ENCODE measurements around the gene UBR1.
"Not testable (repeated sequence)": the region's sequence is repeated elsewhere in the genome, so short reads cannot be mapped to it uniquely, and the experiment has no call there.

Gene UBR1

DNA sequence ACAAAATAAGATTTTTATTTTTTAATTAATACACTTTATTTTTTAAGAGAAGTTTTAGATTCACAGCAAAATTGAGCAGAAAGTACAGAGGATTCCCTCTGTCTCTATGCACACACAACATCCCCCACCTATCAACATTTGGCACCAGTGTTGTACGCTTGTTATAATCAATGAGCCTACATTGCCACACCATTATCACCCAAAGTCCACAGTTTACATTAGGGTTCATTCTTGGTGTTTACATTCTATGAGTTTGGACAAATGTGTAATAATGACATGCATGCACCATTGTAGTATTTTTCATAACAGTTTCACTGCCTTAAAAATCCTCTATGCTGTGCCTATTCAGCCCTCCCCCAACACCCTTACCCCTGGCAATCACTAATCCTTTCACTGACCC, 134.0 kb downstream of the UBR1 start:
- no peak overlapping the region for H3K4me3 Mint-ChIP-seq
- no peaks in the 10 kb centered on the region for H3K9me3 Mint-ChIP-seq
- peak overlapping the region in 1 of 2 donors; percentile 35 for H3K27ac Mint-ChIP-seq
- H3K36me3 Mint-ChIP-seq (ENCODE audit: insufficient read depth): peaks cover 51% of the 10 kb centered on the region
- no peak for DNase-seq
- H3K4me1 Mint-ChIP-seq (ENCODE audit: low read depth in 2 of 2): no peaks in the 10 kb centered on the region
- no peaks in the 10 kb centered on the region for H3K27me3 Mint-ChIP-seq
- ATAC-seq (replicated peaks): no peak

DNA sequence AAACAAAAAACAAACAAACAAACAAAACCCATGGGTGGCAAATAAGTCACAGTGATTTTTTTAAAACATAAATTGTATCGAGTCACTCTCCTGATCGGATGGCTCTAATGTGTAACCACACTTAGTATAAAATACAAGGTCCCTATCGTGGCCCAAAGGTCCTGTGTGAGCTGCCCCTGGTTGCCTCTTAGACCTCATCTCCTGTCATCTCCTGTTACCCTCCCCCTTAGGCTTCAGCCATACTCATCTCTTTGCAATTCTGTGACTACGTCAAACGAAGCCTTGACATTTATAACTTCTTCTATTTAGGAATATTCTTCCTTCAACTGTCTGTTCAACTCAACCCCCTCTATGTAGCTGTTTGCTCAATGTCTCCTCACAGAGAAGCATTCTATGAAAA, 141.4 kb downstream of the UBR1 start:
- no peak for ATAC-seq (replicated peaks)
- DNase-seq: no peak
- no peak overlapping the region for H3K4me3 Mint-ChIP-seq
- H3K36me3 Mint-ChIP-seq (ENCODE audit: insufficient read depth): peaks cover 63% of the 10 kb centered on the region
- no peaks in the 10 kb centered on the region for H3K9me3 Mint-ChIP-seq
- no peak overlapping the region for H3K27ac Mint-ChIP-seq
- H3K4me1 Mint-ChIP-seq (ENCODE audit: low read depth in 2 of 2): no peaks in the 10 kb centered on the region
- no peaks in the 10 kb centered on the region for H3K27me3 Mint-ChIP-seq

DNA sequence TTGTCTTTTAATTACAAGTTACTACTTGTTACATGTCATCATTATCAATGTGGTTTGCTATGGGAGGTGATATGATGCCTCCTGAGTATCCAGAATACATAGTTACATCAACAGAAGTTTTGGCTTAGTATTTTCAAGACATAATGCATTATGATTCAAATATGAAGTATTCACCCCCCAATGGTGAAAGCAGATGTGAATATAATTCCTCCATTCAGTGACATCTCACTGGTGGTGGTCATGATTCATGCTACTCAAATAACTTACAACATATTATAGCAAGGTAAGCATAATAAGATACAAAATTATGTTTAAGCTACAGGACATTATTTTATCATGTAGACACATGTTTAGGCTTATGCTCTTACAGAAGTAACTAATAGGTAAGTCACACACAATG, 150.3 kb downstream of the UBR1 start:
- Mint-ChIP-seq H3K4me3 (no peak overlapping the region), H3K4me1 (ENCODE audit: low read depth in 2 of 2) (no peaks in the 10 kb centered on the region), H3K27me3 (no peaks in the 10 kb centered on the region), H3K9me3 (no peaks in the 10 kb centered on the region), H3K27ac (peak overlapping the region in 1 of 2 donors; percentile 62), H3K36me3 (ENCODE audit: insufficient read depth) (peaks cover 60% of the 10 kb centered on the region)
- no peak for ATAC-seq (replicated peaks)
- no peak for DNase-seq

DNA sequence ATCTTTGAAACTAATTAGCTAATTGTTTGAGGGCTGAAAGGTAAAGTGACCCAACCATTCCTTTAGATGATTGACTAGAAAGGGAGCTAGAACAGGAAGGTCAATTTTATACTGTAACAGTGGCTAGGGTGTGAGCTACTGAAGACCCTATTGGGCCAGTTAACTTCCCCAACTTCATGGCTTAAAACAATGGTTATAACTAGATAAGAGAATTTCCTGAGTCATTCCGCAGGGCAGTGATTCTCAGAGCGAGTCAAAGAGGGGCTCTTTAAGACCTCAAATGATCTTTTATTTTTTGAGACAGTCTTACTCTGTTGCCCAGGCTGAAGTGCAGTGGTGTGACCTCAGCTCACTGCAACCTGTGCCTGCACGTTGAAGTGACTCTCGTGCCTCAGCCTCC, 151.5 kb downstream of the UBR1 start:
- no peaks in the 10 kb centered on the region for H3K9me3 Mint-ChIP-seq
- H3K27me3 Mint-ChIP-seq: no peaks in the 10 kb centered on the region
- ATAC-seq (replicated peaks) (no peak), DNase-seq (no peak)
- H3K36me3 Mint-ChIP-seq (ENCODE audit: insufficient read depth): peaks cover 62% of the 10 kb centered on the region
- no peak overlapping the region for H3K4me3 Mint-ChIP-seq
- H3K4me1 Mint-ChIP-seq (ENCODE audit: low read depth in 2 of 2): no peaks in the 10 kb centered on the region
- H3K27ac Mint-ChIP-seq: peak overlapping the region in 1 of 2 donors; percentile 46

DNA sequence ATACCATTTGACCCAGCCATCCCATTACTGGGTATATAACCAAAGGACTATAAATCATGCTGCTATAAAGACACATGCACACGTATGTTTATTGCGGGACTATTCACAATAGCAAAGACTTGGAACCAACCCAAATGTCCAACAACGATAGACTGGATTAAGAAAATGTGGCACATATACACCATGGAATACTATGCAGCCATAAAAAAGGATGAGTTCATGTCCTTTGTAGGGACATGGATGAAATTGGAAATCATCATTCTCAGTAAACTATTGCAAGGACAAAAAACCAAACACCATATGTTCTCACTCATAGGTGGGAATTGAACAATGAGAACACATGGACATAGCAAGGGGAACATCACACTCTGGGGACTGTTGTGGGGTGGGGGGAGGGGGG, 156.9 kb downstream of the UBR1 start:
- not testable (repeated sequence) for DNase-seq; H3K27ac Mint-ChIP-seq; H3K9me3 Mint-ChIP-seq; ATAC-seq (replicated peaks); H3K4me1 Mint-ChIP-seq (ENCODE audit: low read depth in 2 of 2); H3K4me3 Mint-ChIP-seq; H3K27me3 Mint-ChIP-seq
- H3K36me3 Mint-ChIP-seq (ENCODE audit: insufficient read depth): peaks cover 79% of the 10 kb centered on the region

DNA sequence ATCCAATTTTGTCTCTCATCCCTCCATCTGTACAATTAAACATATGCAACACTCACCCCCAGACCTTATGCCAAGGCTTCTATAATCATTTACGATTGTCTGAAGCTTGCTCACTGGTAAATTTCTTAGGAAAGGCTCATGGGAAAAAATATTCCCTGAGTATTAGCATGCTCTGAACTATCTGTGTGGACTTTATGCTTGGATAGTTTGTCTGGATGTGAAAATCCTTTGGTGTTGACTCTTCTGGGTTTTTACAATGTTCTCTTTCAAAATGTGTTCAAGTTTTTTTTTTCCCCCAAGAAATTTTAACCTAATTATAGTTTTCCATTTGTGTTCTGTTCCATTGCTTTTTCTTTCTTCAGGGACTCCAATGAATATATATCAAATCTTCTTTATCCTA, 165.3 kb downstream of the UBR1 start:
- Mint-ChIP-seq H3K4me1 (ENCODE audit: low read depth in 2 of 2) (no peaks in the 10 kb centered on the region), H3K27ac (no peak overlapping the region), H3K36me3 (ENCODE audit: insufficient read depth) (peaks cover 22% of the 10 kb centered on the region), H3K4me3 (no peak overlapping the region), H3K27me3 (no peaks in the 10 kb centered on the region), H3K9me3 (no peaks in the 10 kb centered on the region)
- DNase-seq: no peak
- ATAC-seq (replicated peaks): no peak

DNA sequence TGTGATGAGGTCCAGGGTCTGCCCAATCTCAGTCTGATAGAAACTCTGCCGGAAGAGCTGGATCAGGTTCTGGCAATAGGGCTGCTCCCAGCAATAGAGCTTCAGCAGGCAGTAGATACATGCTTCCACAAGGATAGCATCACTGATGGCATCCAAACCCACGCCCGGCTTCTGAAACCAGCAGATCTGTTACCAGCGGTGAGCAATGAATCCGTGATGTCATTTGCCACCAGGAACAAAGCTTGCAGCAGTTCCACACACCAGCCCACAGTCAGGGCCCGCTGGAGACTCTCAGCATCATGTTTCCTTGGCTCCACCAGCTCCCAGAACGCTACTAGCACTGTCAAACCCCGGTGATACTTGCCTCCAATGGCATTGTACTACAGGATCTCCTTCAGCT, 166.0 kb downstream of the UBR1 start:
- no peaks in the 10 kb centered on the region for H3K27me3 Mint-ChIP-seq
- H3K36me3 Mint-ChIP-seq (ENCODE audit: insufficient read depth): peaks cover 16% of the 10 kb centered on the region
- no peaks in the 10 kb centered on the region for H3K4me1 Mint-ChIP-seq (ENCODE audit: low read depth in 2 of 2)
- DNase-seq: no peak
- no peak overlapping the region for H3K27ac Mint-ChIP-seq
- no peak for ATAC-seq (replicated peaks)
- H3K9me3 Mint-ChIP-seq: no peaks in the 10 kb centered on the region
- H3K4me3 Mint-ChIP-seq: no peak overlapping the region

DNA sequence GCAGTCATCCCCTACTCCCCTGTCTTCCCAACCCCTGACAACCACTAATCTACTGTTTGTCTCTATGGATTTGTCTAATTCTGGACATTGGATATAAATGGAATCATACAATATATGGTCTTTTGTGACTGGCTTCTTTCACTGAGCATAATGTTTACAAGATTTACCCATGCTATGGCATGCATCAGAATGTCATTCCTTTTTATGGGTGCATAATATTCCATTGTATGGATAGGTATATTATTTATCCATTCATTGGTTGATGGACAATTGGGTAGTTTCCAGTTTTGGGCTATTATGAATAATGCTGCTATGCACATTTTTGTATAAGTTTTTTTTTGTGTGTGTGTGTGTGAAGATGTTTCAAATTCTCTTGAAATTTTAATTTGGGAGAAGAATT, 168.7 kb downstream of the UBR1 start:
- Mint-ChIP-seq H3K27ac (no peak overlapping the region), H3K4me1 (ENCODE audit: low read depth in 2 of 2) (no peaks in the 10 kb centered on the region), H3K9me3 (no peaks in the 10 kb centered on the region), H3K4me3 (no peak overlapping the region), H3K27me3 (no peaks in the 10 kb centered on the region), H3K36me3 (ENCODE audit: insufficient read depth) (peaks cover under 1% of the 10 kb centered on the region)
- DNase-seq: no peak
- no peak for ATAC-seq (replicated peaks)

DNA sequence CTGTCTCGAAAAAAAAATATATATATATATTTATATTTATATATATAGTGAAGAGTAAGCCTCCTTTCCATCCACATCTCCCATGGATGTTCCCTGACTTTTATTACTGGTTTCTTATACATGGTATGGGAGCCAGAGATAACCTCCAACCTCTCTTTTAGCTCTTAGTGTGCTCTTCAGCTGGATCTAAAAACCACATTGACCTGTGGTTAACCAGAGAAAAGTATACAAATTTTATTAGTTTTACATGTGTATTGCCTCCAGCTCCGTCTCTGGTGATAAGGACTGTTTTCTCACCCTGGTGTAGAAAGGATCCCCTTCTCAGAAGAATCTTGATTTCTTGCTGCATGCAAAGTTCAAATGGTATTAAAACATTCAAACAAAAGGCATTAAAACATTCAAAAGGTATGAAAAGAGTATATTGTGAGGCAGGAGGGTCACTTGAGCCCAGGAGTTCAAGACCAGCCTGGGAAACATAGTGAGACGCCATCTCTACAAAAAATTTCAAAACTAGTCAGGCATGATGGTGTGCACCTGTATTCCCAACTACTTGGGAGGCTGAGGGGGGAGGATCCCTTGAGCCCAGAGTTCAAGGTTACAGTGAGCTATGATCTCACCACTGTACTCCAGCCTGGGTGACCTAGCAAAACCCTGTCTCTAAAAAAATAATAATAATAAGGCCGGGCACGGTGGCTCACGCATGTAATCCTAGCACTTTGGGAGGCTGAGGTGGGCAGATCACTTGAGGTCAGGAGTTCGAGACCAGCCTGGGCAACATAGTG, 171.8 kb downstream of the UBR1 start:
- Mint-ChIP-seq H3K9me3 (no peaks in the 10 kb centered on the region), H3K27ac (no peak overlapping the region)

DNA sequence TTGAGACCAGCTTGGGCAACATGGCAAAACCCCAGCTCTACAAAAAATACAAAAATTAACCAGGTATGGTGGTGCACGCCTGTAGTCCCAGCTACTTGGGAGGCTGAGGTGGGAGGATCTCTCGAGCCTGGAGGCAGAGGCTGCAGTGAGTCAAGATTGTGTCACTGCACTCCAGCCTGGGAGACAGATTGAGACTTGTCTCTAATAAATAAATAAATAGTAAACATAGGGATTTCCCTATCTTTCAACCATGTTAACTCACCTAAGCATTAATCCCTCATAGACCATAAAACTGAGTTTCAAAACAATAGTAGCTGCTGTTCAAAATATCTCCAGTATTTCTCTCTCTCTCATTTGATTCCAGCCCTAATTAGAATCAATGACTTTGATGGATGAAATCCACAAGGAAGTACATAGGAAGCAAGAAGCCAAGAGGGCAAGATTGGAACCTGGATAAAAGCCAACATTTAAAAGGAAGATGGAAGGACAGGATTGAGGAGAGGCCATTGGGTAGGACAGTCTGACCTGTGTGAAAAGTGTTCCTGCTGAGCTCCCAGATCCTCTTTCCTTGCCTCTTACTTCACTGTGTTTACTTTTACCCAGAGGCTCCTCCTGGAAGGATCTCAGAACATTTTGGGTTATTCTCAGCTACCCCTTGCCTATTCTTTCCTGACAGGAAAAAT, 172.9 kb downstream of the UBR1 start:
- Mint-ChIP-seq H3K27me3 (no peaks in the 10 kb centered on the region), H3K27ac (no peak overlapping the region), H3K4me1 (ENCODE audit: low read depth in 2 of 2) (no peaks in the 10 kb centered on the region), H3K36me3 (ENCODE audit: insufficient read depth) (no peaks in the 10 kb centered on the region), H3K9me3 (no peaks in the 10 kb centered on the region), H3K4me3 (no peak overlapping the region)
- ATAC-seq (replicated peaks): no peak
- no peak for DNase-seq

More for the DNA sequence above, 171.8 kb downstream of the UBR1 start:
- H3K36me3 Mint-ChIP-seq (ENCODE audit: insufficient read depth): no peaks in the 10 kb centered on the region
- H3K4me1 Mint-ChIP-seq (ENCODE audit: low read depth in 2 of 2): no peaks in the 10 kb centered on the region
- ATAC-seq (replicated peaks): no peak
- no peak overlapping the region for H3K4me3 Mint-ChIP-seq
- no peak for DNase-seq
- H3K27me3 Mint-ChIP-seq: no peaks in the 10 kb centered on the region

DNA sequence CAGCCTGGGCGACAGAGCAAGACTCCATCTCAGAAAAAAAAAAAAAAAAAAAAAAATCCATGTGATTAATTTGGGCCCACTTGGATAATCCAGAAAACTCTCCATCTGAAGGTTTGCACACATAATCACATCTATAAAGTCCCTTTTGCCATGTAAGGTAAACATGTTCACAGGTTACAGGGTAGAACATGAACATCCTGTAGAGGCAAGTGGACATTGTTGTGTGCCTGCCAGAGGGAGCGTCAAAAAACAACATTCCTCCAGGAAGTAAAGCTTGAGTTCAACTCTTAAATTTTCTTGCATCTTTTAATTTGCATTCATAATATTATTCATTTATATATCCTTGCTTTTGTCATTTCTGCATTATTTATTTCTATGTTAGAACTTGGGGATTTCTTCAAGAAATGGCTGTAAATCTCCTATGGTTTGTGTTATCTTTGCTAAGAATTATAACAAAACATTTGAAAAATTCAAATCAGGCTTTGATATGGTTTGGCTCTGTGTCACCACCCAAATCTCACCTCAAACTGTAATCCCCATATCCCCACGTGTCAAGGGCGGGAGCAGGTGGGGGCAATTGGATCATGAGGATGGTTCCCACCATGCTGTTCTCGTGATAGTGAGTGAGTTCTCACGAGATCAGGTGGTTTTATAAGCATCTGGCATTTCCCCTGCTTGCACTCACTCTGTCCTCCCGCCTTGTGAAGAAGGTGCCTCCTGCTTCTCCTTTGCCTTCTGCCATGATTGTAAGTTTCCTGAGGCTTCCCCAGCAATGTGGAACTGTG, 173.9 kb downstream of the UBR1 start:
- H3K4me1 Mint-ChIP-seq (ENCODE audit: low read depth in 2 of 2): no peaks in the 10 kb centered on the region
- H3K36me3 Mint-ChIP-seq (ENCODE audit: insufficient read depth): no peaks in the 10 kb centered on the region
- no peak overlapping the region for H3K27ac Mint-ChIP-seq
- DNase-seq: no peak
- H3K27me3 Mint-ChIP-seq: no peaks in the 10 kb centered on the region
- H3K4me3 Mint-ChIP-seq: no peak overlapping the region
- no peaks in the 10 kb centered on the region for H3K9me3 Mint-ChIP-seq
- ATAC-seq (replicated peaks): no peak

DNA sequence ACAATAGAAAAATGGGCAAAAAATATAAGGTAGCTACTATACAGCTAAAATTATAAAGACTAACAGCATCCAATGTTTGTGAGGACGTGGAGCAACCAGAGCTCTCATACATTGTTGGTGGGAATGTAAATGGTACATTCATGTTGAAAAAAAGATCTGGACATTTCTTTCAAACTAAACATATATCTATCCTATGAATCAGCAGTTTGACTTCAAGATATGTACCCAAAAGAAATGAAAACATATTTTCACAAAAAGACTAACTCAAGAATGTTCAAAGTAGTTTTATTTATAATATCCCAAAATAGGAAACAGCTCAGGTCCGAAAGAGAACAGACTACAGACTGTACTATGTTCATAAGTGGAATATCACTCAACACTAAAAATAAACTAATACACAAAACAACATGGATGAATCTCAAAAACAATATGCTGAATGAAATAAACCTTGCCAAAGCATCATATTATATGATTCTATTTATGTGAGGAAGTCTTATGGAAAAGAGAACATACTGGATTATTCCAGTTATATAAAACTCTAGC, 176.5 kb downstream of the UBR1 start:
- Mint-ChIP-seq H3K4me1 (ENCODE audit: low read depth in 2 of 2) (no peaks in the 10 kb centered on the region), H3K27me3 (no peaks in the 10 kb centered on the region), H3K27ac (no peak overlapping the region), H3K9me3 (no peaks in the 10 kb centered on the region), H3K4me3 (no peak overlapping the region), H3K36me3 (ENCODE audit: insufficient read depth) (peaks cover 4% of the 10 kb centered on the region)
- ATAC-seq (replicated peaks) (no peak), DNase-seq (no peak)

DNA sequence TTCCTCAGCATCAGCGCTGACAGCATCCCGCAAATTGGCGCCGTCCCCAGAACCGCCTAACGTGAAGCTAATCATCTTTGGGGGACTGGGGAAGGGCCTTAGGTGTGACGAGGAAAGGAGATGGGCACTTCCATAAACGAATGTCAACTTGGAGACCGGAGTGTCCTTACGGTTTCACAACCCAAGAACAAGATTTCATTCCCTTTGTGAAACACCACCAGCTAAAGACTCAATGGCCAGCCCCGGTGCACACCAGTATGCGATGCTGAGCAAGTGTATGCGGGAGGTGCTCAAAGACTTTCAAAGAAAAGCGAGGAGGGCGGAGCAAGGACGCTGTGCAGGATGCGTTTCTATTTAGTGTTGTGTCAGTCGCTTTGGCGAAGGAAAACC, 184.5 kb downstream of the UBR1 start:
- peak; percentile 21 to 36 (median 27) for DNase-seq
- H3K4me3 Mint-ChIP-seq: peak overlapping the region; percentile 94 to 99
- no peaks in the 10 kb centered on the region for H3K9me3 Mint-ChIP-seq
- peaks cover 20 to 30% of the 10 kb centered on the region in 2 donors for H3K4me1 Mint-ChIP-seq (ENCODE audit: low read depth in 2 of 2)
- ATAC-seq (replicated peaks): peak; percentile 22
- no peaks in the 10 kb centered on the region for H3K27me3 Mint-ChIP-seq
- peak overlapping the region; percentile 84 to 90 for H3K27ac Mint-ChIP-seq
- peaks cover 18% of the 10 kb centered on the region for H3K36me3 Mint-ChIP-seq (ENCODE audit: insufficient read depth)
